Stimulated activated CD4-positive, alpha-beta T cell treated with anti-CD3 and anti-CD28 coated beads, Interleukin-1b, Interleukin-23, amount 100 ng/mL, for 48 hours (primary cell): ENCODE measurements around the gene EXOC1.

Source experiments
- DNase-seq: peaks from one replicate; pipeline ENCODE4 v3.0.0-alpha.2; 2020

EXOC1 gene

GRCh38 chr4:55854129-55854528, 681 bp downstream of the EXOC1 start:
- DNase-seq, result no peak

DNA sequence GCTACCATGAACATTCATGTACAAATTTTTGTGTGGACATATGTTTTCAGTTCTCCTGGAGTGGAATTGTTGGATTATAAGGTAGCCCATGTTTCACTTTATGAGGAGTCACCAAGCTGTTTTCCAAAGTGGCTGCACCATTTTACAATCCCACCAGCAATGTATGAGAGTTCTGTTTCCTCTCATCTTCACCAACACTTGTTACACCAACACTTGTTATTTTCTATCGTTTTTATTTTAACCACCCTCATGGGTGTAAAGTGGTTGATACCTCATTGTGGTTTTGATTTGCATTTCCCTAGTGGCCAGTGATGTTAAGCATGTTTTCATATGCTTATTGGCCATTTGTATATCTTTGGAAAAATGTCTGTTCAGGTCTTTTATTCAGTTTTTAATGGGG, 4.1 kb downstream of the EXOC1 start:
- DNase-seq, result no peak

GRCh38 chr4:55859711-55860110, 6.3 kb downstream of the EXOC1 start:
- DNase-seq, result no peak

- DNase-seq, result no peak
Observed at GRCh38 chr4:55864577-55865223, 11.3 kb downstream of the EXOC1 start.

DNA sequence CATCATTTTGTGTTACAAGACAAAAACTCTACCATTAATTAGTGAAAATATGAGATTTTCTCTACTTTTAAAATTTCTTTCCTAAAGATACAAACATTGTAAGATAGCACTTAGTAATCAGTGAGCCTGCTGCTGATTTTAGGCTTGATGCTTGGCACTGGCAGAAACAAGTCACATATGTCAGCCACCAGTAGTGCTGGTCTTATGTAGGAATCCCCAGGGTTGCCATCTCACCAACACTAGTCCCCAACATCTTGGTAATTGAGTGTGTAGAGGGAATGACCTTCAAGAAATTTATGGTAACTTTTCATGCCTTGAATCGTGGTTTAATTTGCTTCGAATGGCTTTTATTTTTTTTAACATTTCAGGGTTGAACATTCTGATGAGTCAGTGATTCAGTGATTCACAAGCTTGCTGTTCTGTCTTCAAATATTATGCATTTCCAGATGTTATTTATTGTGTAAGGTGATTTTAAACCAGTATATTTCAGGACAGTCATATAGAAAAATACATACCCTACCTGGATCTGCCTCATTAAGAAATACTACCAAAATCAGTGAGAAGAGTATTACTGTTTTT, 11.9 kb downstream of the EXOC1 start:
- no peak for DNase-seq

GRCh38 chr4:55866290-55866907, 13.0 kb downstream of the EXOC1 start:
- no peak for DNase-seq

DNA sequence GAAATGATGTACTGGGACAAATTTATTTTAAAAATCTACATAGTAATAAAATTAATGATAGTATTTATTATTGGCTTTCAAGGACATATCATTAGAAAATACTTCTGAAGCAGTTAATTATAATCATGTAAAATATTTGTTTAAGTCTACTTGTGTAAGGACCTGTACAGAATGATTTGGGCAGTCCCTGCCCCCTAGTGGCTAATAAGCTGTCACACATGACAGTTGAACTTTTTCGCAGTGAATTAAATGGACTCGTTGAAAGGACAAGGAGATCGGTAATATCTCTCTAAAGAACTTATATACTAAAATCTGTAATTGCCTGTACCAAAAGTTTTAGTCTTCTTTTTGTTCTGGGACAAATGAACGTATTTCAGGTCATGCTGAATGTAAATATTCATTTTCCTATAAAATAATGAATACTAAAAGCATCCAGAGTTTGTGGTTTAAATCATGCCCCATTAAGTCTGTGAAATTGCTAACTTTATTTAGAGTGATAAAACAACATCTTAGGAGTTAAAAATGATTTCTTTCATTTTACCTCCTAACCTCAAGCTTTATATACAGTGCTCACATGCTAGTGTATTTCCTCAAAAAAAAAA, 13.6 kb downstream of the EXOC1 start:
- DNase-seq, result no peak

GRCh38 chr4:55868581-55869090, 15.2 kb downstream of the EXOC1 start:
- DNase-seq, result no peak

DNA sequence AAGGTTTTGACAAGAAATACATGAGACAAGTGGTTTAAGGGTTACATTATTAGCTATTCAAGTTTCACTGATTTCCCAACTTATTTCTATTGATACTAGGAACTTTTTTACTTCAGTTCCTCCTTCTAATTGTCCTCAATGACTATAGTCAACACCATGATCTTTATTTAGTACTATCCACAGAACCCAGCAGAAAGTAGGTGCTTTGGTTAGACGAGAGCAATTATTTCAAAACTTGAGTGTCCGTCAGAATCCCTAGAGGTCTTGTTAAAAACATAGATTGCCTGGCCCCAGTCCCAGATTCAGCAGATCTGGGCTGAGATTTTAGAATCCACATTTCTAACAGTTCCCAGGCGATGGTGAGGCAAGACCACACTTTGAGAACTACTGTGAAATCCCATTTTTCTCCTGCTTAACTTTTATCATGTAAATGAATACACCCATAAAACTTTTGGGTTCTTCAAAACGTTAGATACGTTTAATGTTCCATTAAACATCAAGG, 17.9 kb downstream of the EXOC1 start:
- no peak for DNase-seq

DNA sequence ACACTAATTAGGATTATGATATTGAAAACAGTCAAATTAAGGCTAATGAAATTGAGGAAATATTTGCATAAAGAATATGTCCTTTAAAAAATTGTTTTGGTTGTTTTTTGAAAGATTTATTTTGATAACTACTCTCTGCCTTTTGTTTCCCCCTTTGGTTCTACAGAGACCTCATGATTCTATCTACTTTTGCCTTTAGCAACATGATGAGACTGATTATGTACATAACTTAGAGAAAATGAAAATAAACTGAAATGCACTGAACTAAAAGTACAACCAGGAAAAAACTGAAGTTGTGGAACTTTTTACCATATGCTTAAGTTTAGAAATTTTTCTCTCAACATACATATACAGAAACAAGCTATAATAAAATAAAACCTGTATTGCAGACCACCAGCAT, 21.4 kb downstream of the EXOC1 start:
- DNase-seq, result no peak

DNA sequence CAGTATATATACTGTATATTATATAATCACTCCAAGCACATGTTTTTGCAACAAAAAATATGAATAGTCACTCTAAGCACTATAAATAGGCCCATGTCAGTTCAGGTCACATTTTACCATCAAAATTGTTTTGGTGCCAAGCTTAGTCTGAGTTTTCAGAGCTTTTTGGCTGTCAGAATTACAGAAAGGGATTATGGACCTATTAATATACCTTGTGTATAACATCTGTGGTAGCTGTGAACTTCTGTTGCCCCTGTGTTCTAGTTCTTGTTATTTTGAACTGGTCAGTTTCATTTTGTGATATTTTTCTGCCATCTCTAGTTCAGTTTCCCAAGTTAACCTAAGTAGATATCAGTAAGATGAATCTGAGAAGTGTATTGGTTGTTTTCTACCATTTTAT, 22.9 kb downstream of the EXOC1 start:
- DNase-seq, result no peak

- DNase-seq, result no peak
Observed at GRCh38 chr4:55879224-55879623, 25.8 kb downstream of the EXOC1 start.

DNA sequence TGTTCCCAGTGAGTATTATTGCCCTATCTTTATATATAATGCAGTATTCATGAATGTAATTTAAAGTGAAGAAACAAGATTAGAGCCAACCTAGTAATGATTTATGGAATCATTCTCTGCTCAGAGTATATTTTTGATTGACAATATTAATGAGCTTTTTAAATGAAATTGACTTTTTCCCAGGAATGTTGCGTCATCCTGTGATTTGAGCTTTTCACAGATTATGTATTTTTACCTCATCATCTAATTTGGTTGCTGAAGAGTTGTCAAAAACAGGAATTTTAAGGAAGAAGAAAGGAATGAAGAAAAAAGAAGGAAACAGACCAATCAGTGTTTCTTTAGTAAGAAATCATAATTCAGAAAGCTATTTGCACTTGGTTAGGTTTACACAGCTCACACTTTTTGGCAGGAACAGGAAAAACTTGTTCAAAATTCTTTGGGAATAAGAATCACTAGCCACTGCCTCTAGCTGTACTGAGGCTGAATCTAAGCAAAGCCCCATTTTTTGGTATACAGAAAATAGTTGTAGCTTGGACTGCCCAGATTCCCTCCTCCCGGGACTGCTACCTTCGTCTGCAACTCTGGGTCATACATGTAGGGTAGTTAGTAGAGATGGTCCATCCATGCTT, 27.3 kb downstream of the EXOC1 start:
- DNase-seq, result no peak

- DNase-seq, result no peak
Observed at GRCh38 chr4:55884093-55884850, 30.8 kb downstream of the EXOC1 start.

DNA sequence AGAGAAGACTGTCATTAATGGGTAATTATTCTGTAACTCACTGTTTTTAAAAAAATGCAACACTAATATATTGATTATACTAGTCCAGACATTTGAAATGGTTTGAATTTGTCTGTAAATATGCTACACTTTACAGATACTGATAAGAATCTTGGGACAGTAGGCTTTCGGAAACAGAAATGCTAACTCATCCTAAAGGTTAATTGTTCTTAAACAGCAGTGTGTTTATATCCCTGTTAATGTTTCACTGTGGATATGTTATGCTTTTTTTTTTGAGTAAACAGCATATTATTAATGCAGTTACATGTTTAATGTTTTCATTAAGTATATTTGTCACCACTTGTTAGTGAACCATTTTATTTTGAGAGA, 31.4 kb downstream of the EXOC1 start:
- no peak for DNase-seq

GRCh38 chr4:55887594-55887993, 34.1 kb downstream of the EXOC1 start:
- DNase-seq, result no peak

- no peak for DNase-seq
Observed at GRCh38 chr4:55892156-55892555, 38.7 kb downstream of the EXOC1 start.

GRCh38 chr4:55896622-55897021, 43.2 kb downstream of the EXOC1 start:
- no peak for DNase-seq

GRCh38 chr4:55902677-55903076, 49.2 kb downstream of the EXOC1 start:
- DNase-seq, result no peak

GRCh38 chr4:55903577-55903976, 50.1 kb downstream of the EXOC1 start:
- no peak for DNase-seq

- no peak for DNase-seq
Observed at GRCh38 chr4:55904576-55904975, 51.1 kb downstream of the EXOC1 start.

DNA sequence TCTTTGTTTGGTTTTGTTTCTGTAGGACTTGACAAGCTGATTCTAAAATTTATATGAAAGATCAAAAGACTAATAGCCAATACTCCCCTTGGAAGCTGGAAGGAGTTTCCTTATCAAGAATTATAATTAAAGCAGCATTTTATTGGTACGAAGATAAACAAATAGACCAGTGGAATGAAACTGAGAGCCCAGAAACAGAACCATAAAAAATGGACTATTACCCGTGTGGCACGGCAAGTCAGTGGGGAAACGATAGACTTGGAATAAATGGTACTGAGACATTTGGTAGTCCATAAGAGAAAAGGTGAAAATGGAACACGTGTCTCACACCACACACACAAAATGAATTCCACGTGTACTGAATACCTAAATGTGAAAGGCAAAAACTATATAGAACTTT, 52.9 kb downstream of the EXOC1 start:
- DNase-seq, result no peak

- DNase-seq, result no peak
Observed at GRCh38 chr4:55906989-55907388, 53.5 kb downstream of the EXOC1 start.
